IMR-90 (cell line): ENCODE results near the gene SELENOV.

ENCODE experiments used
- CEBPB ChIP-seq: IDR thresholded peaks from 2 replicates; pipeline ENCODE4 v1.6.1; 2012; ENCODE audit warnings: low read depth, low read length, improper control_type of control experiment
- CTCF ChIP-seq: conservative IDR thresholded peaks from 2 replicates; pipeline ENCODE4 v1.5.1; 2012; ENCODE audit warnings: mild to moderate bottlenecking, low read depth, low read length, improper control_type of control experiment
- FOS ChIP-seq: fragments of 150-350 bp; IDR thresholded peaks from 2 replicates; pipeline ENCODE4 v1.6.1; 2016; ENCODE audit warnings: low read depth, low read length
- MAFK ChIP-seq: IDR thresholded peaks from 2 replicates; pipeline ENCODE4 v1.6.1; 2012; ENCODE audit warnings: low read depth, low read length, improper control_type of control experiment
- MAZ ChIP-seq: IDR thresholded peaks from 2 replicates; pipeline ENCODE4 v1.6.1; 2012; ENCODE audit warnings: low read depth, mild to moderate bottlenecking, low read length, improper control_type of control experiment, moderate library complexity, borderline replicate concordance
- POLR2A ChIP-seq: IDR thresholded peaks from 2 replicates; pipeline ENCODE4 v1.6.1; 2012; ENCODE audit warnings: mild to moderate bottlenecking, low read depth, low read length
- RAD21 ChIP-seq: IDR thresholded peaks from 2 replicates; pipeline ENCODE4 v1.6.1; 2012; ENCODE audit warnings: low read length, improper control_type of control experiment
- RCOR1 ChIP-seq: IDR thresholded peaks from 2 replicates; pipeline ENCODE4 v1.6.1; 2012; ENCODE audit warnings: mild to moderate bottlenecking, low read length, improper control_type of control experiment; ENCODE audit not compliant: insufficient replicate concordance
- RFX5 ChIP-seq: IDR thresholded peaks from 2 replicates; pipeline ENCODE4 v1.8.0; 2012; ENCODE audit warnings: low read depth, mild to moderate bottlenecking, low read length, moderate library complexity
- SMC3 ChIP-seq: fragments of 150-350 bp; IDR thresholded peaks from 2 replicates; pipeline ENCODE4 v1.6.1; 2016; ENCODE audit warnings: low read depth, mild to moderate bottlenecking, antibody characterized with exemption, low read length, moderate library complexity

- TF ChIP-seq SMC3 (no peak), MAFK (no peak), RFX5 (no peak), CEBPB (no peak), POLR2A (no peak), RAD21 (no peak), CTCF (no peak), RCOR1 (no peak), MAZ (no peak), FOS (no peak)
Measured at GRCh38 chr19:39475748-39476147, 39.2 kb upstream of the SELENOV start.
